ENCODE results near the gene ATF6B.

DNA sequence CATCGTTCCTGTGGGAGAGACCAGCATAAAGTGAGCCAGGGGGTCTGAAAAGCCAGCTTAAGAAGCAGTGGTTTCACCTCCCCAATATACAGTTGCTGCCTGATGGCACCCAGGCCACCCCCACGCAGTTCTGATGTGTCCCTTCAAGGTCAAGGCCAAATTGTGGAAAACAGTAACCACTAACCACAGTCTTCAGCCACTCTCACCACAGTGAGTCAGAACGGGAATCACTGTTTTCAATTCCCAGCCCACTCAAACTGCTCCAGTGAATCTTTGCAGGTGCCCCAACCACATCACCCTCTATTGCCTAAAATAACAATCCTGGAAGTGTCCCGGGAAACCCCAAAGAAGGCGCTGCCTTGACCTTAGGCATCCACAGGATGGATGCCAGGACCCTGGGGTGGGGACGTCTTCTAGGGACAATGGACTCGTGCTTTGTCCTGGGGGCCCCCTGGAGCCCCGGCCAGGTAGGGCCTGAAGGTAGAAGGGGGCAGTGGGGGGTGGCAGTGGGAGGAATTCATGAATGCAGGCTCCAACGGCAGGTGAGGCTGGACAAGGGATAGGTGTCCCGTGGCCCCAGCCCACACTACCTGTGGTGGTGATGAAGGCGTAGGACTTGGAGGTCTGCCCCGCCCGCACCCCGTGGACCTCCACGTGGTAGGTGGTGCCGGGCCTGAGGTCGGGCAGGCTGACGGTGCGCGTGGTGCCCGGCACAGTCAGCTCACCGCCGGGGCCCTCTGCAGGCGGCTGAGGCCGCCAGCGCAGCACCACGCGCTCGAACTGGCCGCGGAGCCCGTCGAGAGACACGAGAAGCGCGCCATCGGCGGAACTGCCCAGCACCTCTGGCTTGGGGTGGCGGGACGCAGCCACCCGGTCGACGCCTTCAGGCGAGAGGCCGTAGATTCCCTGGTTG lies 41.1 kb downstream of the ATF6B start:
- TF ChIP-seq, protein P1, sequence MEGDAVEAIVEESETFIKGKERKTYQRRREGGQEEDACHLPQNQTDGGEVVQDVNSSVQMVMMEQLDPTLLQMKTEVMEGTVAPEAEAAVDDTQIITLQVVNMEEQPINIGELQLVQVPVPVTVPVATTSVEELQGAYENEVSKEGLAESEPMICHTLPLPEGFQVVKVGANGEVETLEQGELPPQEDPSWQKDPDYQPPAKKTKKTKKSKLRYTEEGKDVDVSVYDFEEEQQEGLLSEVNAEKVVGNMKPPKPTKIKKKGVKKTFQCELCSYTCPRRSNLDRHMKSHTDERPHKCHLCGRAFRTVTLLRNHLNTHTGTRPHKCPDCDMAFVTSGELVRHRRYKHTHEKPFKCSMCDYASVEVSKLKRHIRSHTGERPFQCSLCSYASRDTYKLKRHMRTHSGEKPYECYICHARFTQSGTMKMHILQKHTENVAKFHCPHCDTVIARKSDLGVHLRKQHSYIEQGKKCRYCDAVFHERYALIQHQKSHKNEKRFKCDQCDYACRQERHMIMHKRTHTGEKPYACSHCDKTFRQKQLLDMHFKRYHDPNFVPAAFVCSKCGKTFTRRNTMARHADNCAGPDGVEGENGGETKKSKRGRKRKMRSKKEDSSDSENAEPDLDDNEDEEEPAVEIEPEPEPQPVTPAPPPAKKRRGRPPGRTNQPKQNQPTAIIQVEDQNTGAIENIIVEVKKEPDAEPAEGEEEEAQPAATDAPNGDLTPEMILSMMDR (IDR thresholded peaks at IDR 0.05; ENCODE audit: low read depth, low read length) = no peak
- TF ChIP-seq, protein P2, sequence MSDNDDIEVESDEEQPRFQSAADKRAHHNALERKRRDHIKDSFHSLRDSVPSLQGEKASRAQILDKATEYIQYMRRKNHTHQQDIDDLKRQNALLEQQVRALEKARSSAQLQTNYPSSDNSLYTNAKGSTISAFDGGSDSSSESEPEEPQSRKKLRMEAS (IDR thresholded peaks at IDR 0.05; ENCODE audit: low read depth, low read length) = no peak
- TF ChIP-seq POLR2A (IDR thresholded peaks at IDR 0.05; ENCODE audit: extremely low read depth, insufficient read length) (no peak), MYC (IDR thresholded peaks at IDR 0.05; ENCODE audit: low read depth, low read length) (no peak)
